Upper lobe of left lung (tissue), 6 donors: Measurements from ENCODE around the gene RPL13A. TPM values are rescaled to one million over a fixed set of nuclear protein-coding genes. Genes with fewer than 3 reads are reported as not detected.

Experiments used
- ATAC-seq, 2 donors: fragments of 200-7000 bp; cut with Tn5 transposase; one replicate each; pipeline ENCODE4 v1.9.1; 2022; ENCODE audit warnings: mild to moderate bottlenecking in 2 of 2, moderate library complexity in 2 of 2; ENCODE audit not compliant: low FRiP score in 2 of 2
- DNase-seq, 2 donors: peaks; one replicate each; pipeline ENCODE4 v3.0.0-alpha.2; 2019 to 2020
- H3K27ac ChIP-seq, 4 donors: fragments of 200-600 bp; sonication (generic); one replicate each; pipeline ENCODE4 v1.5.1; 2016 to 2019
- H3K27me3 ChIP-seq, 4 donors: fragments of 200-600 bp; sonication (generic); one replicate each; pipeline ENCODE4 v1.5.1; 2017 to 2019
- H3K36me3 ChIP-seq, 4 donors: fragments of 200-600 bp; sonication (generic); one replicate each; pipeline ENCODE4 v1.5.1; 2016 to 2019
- H3K4me1 ChIP-seq, 4 donors: fragments of 200-600 bp; sonication (generic); one replicate each; pipeline ENCODE4 v1.5.1; 2018 to 2019
- H3K4me3 ChIP-seq, 4 donors: fragments of 200-600 bp; sonication (generic); one replicate each; pipeline ENCODE4 v1.5.1; 2017 to 2019; ENCODE audit warnings: mild to moderate bottlenecking in 2 of 4, moderate library complexity in 1 of 4
- H3K9me3 ChIP-seq, 4 donors: fragments of 200-600 bp; sonication (generic); one replicate each; pipeline ENCODE4 v1.5.1; 2018 to 2019
- EP300 ChIP-seq, 4 donors: sonication (generic); formaldehyde crosslinking; IDR thresholded peaks; one replicate each; pipeline ENCODE4 v1.5.1; 2017; ENCODE audit warnings: antibody characterized with exemption in 4 of 4, control low read depth in 2 of 4
- POLR2A ChIP-seq, 4 donors: fragments of 450-650 bp; IDR thresholded peaks; one replicate each; pipeline ENCODE4 v1.5.1; 2016 to 2017; ENCODE audit warnings: antibody characterized with exemption in 4 of 4, mild to moderate bottlenecking in 2 of 4
- POLR2AphosphoS5 ChIP-seq, 2 donors: sonication (generic); formaldehyde crosslinking; IDR thresholded peaks; one replicate each; pipeline ENCODE4 v1.5.1; 2017; ENCODE audit warnings: antibody characterized with exemption in 2 of 2
- WGBS, 2 donors: methylation state at CpG; one replicate each; pipeline ENCODE4 v1.1.5; 2017 to 2018; 5-methylcytosine and 5-hydroxymethylcytosine counted together
- total RNA-seq, 6 donors: library from RNA; depleted of rRNA in 4 of 6; stranded (reverse); fragments of >200 nt in 4 of 6; gene quantifications; one replicate each; pipeline versions ENCODE4 v1.1.0 to v1.2.1, GENCODE V29; 2016 to 2021
- TF ChIP-seq, protein P1 (sequence below), 6 experiments: fragments of 450-650 bp in 4 of 6; fragments of 200-600 bp in 2 of 6; sonication (generic) in 2 of 6; IDR thresholded peaks; one replicate each; pipeline ENCODE4 v1.5.1; 2016 to 2019; ENCODE audit warnings: antibody characterized with exemption in 6 of 6
- donor health status: DM: no; HTN: no; CAD: no; lungs with moderate emphysema.
- donor health status: DM: no; HTN: yes; CAD: no; lungs with severe emphysema.

The RPL13A gene
- total RNA-seq, 6 donors from 2014 or later: 974 to 2,595 (median 1,696) TPM

GRCh38 chr19:49491030-49491803, 3.8 kb downstream of the RPL13A start:
- ATAC-seq (no peak), DNase-seq (no peak)
- 82 to 84% methylated on average over 10 to 17 of the region's 17 CpGs for WGBS, 2 donors
- TF ChIP-seq, protein P1, sequence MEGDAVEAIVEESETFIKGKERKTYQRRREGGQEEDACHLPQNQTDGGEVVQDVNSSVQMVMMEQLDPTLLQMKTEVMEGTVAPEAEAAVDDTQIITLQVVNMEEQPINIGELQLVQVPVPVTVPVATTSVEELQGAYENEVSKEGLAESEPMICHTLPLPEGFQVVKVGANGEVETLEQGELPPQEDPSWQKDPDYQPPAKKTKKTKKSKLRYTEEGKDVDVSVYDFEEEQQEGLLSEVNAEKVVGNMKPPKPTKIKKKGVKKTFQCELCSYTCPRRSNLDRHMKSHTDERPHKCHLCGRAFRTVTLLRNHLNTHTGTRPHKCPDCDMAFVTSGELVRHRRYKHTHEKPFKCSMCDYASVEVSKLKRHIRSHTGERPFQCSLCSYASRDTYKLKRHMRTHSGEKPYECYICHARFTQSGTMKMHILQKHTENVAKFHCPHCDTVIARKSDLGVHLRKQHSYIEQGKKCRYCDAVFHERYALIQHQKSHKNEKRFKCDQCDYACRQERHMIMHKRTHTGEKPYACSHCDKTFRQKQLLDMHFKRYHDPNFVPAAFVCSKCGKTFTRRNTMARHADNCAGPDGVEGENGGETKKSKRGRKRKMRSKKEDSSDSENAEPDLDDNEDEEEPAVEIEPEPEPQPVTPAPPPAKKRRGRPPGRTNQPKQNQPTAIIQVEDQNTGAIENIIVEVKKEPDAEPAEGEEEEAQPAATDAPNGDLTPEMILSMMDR (IDR thresholded peaks at IDR 0.05): no peak
- TF ChIP-seq POLR2A (IDR thresholded peaks at IDR 0.05): no peak
- no peak for TF ChIP-seq EP300 (IDR thresholded peaks at IDR 0.05)
- Histone ChIP-seq H3K27me3 (no peaks in the 10 kb centered on the region), H3K9me3 (no peaks in the 10 kb centered on the region), H3K4me3 (no peak overlapping the region), H3K36me3 (peaks cover 30 to 47% (median 41%) of the 10 kb centered on the region in 4 donors), H3K4me1 (peaks cover 27 to 39% (median 32%) of the 10 kb centered on the region in 4 donors), H3K27ac (no peak overlapping the region)

- 74 to 76% methylated on average over 7 of the region's 7 CpGs for WGBS, 2 donors
- H3K9me3 ChIP-seq: no peaks in the 10 kb centered on the region
- peaks cover 28 to 38% (median 34%) of the 10 kb centered on the region in 4 donors for H3K4me1 ChIP-seq
- H3K27ac ChIP-seq: no peak overlapping the region
- TF ChIP-seq POLR2A (IDR thresholded peaks at IDR 0.05) (no peak), EP300 (IDR thresholded peaks at IDR 0.05) (no peak), POLR2AphosphoS5 (IDR thresholded peaks at IDR 0.05) (no peak)
- TF ChIP-seq, protein P1 (IDR thresholded peaks at IDR 0.05): no peak
- H3K27me3 ChIP-seq: no peaks in the 10 kb centered on the region
- no peak overlapping the region for H3K4me3 ChIP-seq
- peaks cover 30 to 48% (median 41%) of the 10 kb centered on the region in 4 donors for H3K36me3 ChIP-seq
- ATAC-seq (no peak), DNase-seq (no peak)
Measured at GRCh38 chr19:49491804-49492572, 4.6 kb downstream of the RPL13A start.

- no peak for TF ChIP-seq EP300 (IDR thresholded peaks at IDR 0.05)
- TF ChIP-seq POLR2AphosphoS5 (IDR thresholded peaks at IDR 0.05): no peak
- TF ChIP-seq, protein P1 (IDR thresholded peaks at IDR 0.05): no peak
- peak in 1 of 4 donors; percentile 8 for TF ChIP-seq POLR2A (IDR thresholded peaks at IDR 0.05)
- Histone ChIP-seq H3K4me1 (peaks cover 36 to 46% (median 42%) of the 10 kb centered on the region in 4 donors), H3K27ac (no peak overlapping the region), H3K9me3 (no peaks in the 10 kb centered on the region), H3K36me3 (peaks cover 35 to 56% (median 48%) of the 10 kb centered on the region in 4 donors), H3K4me3 (no peak overlapping the region), H3K27me3 (no peaks in the 10 kb centered on the region)
- WGBS, 2 donors: 77 to 79% methylated on average over 12 of the region's 12 CpGs
- no peak for ATAC-seq
- DNase-seq: no peak
Measured at GRCh38 chr19:49492573-49493405, 5.4 kb downstream of the RPL13A start.

GRCh38 chr19:49496574-49497008, 9.2 kb downstream of the RPL13A start:
- TF ChIP-seq POLR2AphosphoS5 (IDR thresholded peaks at IDR 0.05) (no peak), POLR2A (IDR thresholded peaks at IDR 0.05) (no peak), EP300 (IDR thresholded peaks at IDR 0.05) (no peak)
- TF ChIP-seq, protein P1 (IDR thresholded peaks at IDR 0.05): no peak
- H3K27ac ChIP-seq: peak overlapping the region; percentile 94 to 98 (median 96)
- H3K4me3 ChIP-seq: peak overlapping the region; percentile 65 to 96 (median 90)
- no peaks in the 10 kb centered on the region for H3K27me3 ChIP-seq
- no peak for DNase-seq
- H3K36me3 ChIP-seq: peaks cover 25 to 49% (median 48%) of the 10 kb centered on the region in 4 donors
- H3K4me1 ChIP-seq: peaks cover 38 to 51% (median 49%) of the 10 kb centered on the region in 4 donors
- no peak for ATAC-seq
- 0 to 1% methylated on average over 11 of the region's 11 CpGs for WGBS, 2 donors
- H3K9me3 ChIP-seq: no peaks in the 10 kb centered on the region
